HG03039 (cell line): Measurements from ENCODE around the gene LCN12.

Experiments
- ATAC-seq: cut with Tn5 transposase; IDR thresholded peaks from one replicate; pipeline ENCODE4 v1.9.1; 2021; ENCODE audit warnings: mild to moderate bottlenecking, moderate library complexity; ENCODE audit not compliant: unreplicated experiment

Gene LCN12

DNA sequence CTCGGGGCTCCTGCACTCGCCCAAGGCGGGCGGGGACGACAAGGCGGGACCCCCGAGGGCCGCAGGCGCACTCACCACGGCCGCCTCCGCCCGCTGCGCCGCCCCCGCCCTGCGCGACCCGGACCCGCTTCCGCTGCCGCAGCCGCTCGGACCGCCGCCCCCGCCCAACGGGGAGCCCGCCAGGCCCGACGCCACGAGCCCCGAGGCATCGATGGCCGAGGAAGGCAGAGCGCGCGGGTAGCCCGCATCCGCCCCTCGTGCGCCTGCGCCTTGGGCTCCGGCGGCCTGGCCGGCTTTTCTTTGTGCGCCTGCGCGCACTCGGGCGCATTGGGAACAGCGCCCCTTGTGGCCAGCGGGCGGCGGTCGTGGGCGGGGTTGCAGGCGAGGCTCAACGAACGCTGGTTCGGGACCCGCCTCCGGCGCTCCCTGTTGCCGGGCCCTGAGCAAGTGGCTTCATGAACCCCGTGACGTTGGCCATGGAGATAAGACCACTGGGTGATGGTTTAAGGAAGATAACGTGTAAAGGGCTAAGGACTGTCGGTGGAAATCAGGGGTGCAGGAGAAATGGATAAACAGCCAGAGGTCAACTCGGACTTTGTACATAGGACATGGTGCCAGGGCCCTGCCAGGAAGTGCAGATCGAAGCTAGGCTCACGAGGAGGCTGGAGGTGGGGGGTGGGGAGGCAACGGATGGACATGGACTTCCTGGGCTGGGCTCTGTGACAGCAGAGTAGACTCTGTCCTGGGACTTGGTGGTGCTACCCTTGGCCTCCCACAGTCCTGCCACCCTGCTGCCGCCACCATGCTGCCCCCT lies 7.3 kb upstream of the LCN12 start, which contains the start of the genes C8G and FBXW5:
TSS of gene C8G (plus strand) at position 725 of the 814 bp plus-strand sequence. CDS start at position 803, 78 bp downstream.
TSS of gene FBXW5 (minus strand) at position 220 of the 814 bp plus-strand sequence. CDS start 655 bp downstream, outside the sequence.
- peak; percentile 76 for ATAC-seq

DNA sequence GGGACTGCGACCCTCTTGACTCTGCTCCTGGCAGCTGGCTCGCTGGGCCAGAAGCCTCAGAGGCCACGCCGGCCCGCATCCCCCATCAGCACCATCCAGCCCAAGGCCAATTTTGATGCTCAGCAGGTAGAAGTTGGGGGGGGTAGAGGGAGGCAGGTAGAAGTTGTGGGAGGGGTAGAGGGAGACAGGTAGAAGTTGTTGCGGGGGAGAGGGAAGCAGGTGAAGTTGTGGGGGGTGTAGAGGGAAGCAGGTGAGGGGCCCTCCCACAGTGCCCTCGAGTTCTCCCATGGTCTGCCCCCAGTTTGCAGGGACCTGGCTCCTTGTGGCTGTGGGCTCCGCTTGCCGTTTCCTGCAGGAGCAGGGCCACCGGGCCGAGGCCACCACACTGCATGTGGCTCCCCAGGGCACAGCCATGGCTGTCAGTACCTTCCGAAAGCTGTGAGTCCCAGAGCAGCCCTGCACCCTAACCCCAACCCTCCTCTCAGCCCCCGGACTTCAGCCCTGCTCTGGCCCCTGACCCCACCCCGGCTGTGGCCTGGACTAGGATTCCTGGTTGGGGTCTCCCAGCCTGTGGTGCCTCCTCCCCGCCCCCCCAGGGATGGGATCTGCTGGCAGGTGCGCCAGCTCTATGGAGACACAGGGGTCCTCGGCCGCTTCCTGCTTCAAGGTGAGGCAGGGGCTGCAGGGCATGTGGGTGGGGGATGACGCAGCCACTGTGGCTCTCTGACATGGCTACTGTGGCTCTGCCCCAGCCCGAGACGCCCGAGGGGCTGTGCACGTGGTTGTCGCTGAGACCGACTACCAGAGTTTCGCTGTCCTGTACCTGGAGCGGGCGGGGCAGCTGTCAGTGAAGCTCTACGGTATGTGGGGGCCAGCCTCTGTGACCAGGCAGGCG lies 6.5 kb upstream of the LCN12 start:
- ATAC-seq, result no peak

DNA sequence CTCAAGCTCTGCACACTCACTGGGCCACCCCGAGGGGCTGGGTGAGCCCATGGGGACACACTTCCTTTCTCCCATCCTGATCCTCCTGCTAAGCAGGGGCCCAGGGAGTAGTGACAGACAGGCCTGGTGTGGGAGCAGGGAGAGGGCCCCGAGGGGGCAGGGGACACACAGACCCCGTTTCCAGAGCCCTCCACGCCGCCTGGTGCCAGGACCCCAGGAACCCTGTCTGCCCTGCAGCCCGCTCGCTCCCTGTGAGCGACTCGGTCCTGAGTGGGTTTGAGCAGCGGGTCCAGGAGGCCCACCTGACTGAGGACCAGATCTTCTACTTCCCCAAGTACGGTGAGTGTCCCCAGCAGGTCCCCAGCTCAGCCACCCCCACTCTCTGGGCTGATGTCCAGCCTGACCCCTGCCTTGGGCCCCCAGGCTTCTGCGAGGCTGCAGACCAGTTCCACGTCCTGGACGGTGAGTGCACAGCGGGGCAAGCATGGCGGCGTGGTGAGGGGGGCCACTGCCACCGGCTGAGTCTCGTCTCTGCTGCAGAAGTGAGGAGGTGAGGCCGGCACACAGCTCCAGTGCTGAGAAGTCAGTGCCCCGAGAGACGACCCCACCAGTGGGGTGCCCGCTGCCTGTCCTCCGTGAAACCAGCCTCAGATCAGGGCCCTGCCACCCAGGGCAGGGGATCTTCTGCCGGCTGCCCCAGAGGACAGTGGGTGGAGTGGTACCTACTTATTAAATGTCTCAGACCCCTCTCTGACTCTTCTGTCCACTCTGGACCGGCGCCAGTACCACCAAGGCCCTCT lies 5.6 kb upstream of the LCN12 start:
- ATAC-seq, result no peak

DNA sequence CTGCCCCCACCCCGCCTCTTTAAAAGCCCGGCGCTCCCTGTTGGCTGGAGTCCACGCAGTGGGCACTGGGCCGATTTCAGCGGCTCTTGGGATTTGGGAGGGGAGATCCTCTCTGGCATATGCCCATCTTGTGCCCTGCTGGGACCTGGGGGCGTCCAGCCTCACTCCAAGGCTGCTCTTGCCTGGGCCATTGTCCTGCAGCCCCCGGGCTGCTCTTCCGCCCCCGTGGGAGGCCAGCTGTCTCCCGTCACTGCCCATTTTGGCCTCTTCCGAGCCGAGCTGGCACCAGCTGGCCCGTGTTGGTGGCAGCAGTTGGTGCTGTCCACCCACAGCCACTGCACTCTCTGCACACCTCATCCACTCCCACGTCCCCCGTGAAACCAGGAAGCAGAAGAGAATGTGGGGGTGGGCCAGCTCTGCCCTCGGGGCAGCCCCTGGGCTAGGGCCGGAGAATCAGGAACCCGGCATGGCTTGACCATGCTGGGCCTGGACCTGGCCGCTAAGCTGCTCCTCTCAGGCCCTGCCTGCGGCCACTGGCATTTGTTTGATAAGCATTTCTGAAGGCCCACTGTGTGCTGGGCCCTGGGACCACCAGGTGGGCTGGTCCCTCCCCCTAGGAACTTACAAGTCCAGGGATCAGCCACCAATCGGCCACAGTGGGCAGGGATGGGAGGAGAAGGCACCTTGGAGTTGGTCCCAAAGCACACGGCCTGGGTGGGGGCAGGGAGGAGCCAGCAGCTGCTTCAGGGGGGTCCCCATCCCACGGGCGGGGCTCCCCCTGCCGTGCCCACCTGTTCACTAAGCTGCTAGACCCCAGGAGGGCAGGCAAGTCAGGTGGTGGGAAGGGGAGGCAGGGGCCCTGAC lies 4.8 kb upstream of the LCN12 start:
- no peak for ATAC-seq

DNA sequence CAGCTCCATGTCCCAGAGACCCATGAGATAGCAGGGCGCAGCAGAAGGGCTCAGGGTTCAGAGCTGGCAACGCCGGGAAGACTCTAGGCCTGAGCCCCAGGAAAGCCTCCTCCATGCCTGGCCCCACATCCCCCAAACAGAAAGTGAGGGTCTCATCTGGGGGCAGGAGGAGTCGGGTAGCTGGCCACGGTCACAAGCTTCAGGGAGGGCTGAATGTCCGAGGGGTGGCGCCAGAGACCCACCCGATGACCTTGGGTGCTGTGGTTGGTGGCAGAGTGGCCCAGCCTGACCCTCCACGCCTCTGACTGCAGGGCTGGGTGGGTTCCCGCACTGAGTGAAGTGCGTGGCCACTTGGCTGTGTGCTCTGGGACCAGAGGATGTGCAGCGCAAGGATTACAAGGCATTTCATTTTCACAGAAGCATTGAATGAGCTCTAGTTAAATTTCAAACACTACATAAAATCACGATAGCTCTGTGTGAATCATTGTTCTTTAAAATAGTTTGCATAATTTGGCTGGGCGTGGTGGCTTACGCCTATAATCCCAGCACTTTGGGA lies 4.0 kb upstream of the LCN12 start:
- no peak for ATAC-seq

DNA sequence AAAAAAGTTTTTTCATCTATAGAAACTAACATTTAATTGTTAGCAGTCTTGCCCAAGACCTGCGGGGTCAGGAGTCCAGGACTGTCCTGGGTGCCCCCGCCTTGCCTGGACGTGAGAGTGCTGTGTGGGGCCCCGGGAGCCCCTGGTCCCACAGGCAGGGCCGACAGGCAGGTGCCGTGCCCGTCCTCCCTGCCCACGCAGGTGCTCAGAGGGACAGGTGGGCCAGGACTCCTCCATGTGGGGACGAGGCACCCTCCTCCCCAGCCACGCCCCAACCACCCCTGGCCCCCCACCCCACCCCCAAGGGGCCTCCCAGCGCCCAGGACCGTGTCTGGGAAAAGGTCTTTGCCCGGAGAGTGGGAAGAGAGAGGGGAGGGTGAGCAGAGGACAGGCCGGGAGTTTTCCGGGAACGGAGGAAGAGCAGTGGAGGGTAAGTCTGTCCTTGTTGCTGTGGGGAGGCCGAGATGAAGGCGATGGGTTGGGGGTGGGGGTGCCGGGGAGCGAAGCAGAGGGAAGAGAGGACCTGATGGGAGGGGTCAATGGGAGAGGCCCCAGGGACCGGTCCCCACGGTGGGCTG lies 2.7 kb upstream of the LCN12 start:
- ATAC-seq, result no peak

DNA sequence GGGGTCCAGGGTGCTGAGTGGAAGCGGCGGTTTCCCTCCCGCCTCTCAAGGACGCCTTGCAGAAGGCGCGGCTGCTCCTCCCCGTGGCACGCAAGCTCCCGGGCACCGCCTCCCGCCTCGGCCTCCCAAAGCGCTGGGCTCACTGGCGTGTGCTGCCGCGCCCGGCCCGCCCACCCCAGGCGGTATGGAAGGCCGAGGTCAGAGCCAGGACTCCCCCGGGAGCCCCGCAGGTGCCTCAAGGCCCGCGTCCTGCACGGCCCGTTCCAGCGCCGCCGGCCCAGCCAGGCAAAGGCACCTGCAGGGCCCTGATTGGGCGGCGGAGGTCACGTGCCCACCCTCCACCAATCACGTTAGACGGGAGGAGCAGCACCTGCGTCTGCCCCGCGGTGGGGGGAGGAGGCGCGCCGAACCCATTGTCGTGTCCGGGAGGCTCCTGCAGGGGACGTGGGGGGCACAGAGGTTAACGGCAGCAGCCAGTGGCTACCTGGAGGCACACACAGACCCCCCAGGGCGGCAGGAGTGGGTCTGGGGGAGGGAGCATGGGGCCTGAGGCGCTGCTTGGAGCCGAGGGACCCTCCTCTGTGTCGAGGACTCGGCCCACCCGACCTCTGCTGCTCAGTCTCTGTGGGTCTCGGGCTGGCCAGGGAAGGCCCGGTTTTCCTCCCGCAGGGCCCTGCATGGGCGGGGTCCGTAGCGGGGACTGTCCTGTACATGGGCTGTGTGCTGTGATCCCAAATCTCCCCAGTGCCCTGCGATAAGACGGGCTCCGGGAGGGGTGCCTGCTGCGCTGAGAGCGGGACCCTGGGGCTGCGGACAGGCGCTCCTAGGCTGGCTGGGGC lies 2.0 kb upstream of the LCN12 start:
- peak; percentile 74 for ATAC-seq

DNA sequence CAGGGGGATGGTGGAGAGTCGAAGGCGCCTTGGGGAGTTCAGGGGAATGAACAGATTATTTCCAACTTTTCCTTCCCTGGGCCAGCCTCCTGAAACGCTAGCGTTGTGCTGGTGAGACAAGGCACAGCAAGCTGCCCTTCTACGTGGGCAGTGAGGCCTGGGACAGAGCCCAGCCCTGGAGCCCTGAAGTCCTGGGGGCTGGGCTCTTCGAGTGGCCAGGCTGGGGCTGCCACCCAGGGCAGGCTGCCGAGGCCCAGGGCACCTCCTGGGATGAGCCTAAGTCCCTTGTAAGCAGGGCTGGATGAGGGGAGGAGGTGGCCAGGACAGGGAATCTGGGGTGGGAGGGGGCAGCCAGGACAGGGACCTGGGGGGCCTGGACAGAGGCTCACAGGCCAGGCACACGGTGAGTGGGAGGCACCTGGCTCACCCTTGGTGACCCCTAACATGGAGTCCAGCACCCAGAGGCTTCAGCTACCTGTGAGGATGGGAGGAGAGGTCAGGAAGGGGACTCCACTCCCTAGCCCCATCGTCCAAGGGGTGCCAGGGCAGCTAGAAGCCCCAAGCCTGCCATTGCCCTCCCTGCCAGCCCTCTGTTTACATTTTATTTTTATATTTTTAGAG lies 1.3 kb upstream of the LCN12 start:
- no peak for ATAC-seq

DNA sequence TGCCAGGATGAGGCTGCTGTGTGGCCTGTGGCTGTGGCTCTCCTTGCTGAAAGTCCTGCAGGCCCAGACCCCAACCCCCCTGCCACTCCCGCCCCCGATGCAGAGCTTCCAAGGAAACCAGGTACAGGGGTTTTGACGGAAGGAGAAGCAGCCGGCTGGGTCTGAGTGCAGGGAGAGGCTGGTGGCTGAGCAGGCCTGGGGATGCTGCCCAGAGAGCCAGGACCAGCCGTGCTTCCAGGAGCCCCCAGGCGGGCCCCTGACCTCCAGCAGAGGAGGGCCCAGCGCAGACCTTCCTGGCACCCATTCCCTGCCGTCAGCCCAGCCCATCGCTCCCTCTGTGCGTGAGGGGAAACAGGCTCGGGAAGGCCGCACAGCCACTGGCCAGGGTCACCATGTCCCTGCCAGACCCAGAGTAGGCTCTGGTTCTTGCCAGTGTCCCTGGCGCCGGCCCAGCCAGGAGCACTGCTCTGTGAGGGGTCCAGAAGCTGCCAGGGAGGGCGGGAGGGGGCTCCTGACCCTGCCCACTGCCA lies 313 bp downstream of the LCN12 start:
- ATAC-seq, result no peak

DNA sequence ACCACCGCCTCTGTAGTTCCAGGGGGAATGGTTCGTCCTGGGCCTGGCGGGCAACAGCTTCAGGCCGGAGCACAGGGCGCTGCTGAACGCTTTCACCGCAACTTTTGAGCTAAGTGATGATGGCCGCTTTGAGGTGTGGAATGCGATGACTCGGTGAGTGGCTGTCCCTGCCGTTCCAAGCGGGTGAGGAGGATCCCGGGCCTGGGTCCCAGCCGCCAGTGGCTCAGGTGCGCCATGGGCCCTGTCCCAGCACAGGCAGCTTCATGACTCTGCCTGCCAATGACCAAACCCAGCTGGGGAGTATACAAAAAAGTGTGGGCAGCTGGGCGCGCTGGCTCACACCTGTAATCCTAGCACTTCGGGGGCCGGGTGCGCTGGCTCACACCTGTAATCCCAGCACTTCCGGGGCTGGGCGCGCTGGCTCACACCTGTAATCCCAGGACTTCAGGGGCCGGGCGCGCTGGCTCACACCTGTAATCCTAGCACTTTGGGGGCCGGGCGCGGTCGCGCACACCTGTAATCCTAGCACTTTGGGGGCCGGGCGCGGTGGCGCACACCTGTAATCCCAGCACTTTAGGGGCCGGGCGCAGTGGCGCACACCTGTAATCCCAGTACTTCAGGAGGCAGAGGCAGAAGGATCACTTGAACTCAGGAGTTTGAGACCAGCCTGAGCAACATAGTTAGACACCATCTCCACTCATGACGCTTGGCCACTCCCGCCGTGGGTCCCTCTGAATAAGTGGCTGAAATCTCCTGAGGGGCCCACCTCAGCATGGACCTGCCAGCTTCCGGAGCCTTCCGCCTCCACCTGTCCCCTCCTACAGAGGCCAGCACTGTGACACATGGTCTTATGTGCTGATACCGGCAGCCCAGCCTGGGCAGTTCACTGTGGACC lies 1.1 kb downstream of the LCN12 start:
- ATAC-seq, result no peak

DNA sequence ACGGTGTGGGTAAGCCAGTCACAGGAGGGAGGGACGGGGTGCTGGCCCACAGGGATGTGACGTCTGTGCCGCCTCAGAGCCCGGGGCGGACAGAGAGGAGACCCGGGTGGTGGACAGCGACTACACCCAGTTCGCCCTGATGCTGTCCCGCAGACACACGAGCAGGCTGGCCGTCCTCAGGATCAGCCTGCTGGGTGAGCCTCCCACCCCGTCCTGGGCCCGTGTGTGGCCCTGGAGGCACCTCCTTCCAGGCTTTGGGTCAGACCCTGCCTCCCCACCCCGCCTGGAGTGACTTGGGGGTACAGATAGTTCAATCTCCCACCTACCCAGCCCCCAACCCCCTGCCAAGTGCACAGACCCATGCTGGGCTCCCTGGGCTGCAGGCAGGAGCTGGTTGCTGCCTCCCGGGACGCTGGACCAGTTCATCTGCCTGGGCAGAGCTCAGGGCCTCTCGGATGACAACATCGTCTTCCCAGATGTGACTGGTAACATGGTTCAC lies 1.7 kb downstream of the LCN12 start:
- no peak for ATAC-seq

DNA sequence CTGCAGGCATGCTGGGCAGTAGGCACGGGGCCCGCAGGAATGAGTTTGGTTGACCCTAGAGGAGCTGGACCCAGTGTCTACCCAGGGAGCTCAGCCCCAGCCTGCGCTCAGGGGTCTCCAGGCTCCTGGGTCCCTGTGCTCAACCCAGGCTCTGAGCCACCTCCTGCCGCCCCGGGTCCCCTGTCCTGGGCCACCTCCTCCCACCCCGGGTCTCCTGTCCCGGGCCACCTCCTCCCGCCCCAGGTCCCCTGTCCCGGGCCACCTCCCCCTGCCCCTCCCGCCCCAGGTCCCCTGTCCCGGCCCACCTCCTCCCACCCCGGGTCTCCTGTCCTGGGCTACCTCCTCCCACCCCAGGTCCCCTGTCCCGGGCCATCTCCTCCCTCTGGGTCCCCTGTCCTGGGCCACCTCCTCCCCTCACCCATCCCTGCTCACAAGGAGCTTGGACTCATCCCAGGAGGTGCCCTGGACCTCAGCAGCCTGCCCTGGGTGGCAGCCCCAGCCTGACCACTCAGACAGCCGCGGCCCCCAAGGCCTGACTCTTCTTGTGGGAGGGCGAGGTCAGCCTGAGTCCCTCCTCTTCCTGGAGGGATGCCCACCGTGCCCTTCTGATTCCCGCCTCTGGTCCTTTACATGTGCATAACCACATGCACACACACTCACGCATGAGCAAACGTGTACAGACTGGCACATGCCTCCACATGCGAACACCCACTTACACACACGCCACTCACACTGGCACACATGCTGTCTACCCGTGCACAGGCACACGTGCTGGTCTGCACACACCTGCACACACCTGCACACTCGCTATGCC lies 2.4 kb downstream of the LCN12 start:
- no peak for ATAC-seq

DNA sequence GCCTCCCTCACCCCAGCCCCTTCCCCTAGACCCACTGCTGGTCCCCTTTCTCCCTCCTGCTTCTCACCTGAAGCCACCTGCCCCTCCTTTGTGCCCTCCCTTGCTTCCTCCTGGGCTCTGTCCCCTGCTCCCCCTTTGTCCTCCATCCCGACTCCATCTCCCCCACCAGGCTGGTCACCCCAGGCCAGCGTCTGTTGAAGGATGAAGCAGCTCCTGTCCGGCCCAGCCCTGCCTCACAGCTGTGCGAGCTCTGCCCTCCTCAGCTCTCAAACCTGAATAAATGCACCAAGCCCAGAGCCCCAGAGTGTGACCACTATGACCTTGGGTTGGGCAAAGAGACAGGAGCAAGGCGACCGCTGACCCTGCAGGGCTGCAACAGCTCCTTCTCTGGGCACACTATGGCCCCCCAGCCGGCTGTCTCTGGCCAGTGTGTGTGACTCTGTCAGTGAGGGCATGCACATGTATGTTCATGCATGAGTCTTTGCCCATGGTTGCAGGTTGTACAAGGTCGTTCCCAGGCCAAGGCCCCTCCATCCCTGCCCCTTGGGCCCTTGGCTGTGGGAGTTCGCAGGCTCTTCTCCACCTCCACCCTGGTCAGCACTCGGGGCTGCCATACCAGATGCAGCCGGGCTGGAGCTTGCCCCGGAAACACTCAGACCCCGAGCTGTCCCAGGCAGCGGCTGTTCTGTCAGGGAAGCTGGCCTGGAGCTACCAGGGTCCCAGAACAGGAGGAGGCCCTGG lies 3.3 kb downstream of the LCN12 start:
- ATAC-seq, result no peak

DNA sequence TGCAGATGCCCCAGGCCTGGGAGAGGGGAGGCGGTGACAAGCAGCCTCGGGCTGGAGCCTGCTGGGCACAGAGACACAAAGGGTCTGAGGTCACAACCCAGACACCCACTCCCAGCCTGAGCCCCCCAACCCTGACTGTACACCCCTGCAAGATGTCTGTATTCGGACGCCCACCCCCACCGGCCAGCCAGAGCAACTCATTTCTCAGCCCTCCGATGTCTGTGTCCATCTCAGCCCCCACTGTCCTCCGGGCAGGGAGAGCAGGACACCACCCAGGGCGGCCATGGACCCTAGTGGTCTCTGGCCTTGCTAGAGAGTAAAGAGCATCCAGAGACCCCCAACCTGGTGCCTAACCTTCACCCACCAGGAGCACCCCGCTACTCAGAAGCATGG lies 3.9 kb downstream of the LCN12 start:
- ATAC-seq, result no peak

DNA sequence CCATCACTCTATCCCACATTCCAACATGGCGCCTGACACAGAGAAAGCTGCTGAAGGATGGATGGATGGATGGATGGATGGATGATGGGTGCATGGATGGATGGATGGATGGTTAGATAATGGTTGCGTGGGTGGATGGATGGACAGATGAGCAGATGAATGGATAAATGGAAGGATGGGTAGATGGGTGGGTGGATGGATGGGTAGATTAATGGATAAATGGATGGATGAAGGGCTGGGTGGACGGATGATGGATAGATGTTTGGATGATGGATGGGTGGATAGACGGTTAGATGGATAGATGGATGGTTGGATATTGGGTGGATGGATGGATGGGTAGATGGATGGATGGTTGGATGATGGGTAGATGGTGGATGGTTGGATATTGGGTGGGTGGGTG lies 4.5 kb downstream of the LCN12 start:
- ATAC-seq, result no peak
